Measurements from ENCODE around the gene CCDC85C.
A peak's percentile ranks its signal among the peaks of the same experiment; 100 is the strongest.

The CCDC85C gene

GRCh38 chr14:99570544-99571302 lies 33.3 kb downstream of the CCDC85C start:
- no peak for DNase-seq

DNA sequence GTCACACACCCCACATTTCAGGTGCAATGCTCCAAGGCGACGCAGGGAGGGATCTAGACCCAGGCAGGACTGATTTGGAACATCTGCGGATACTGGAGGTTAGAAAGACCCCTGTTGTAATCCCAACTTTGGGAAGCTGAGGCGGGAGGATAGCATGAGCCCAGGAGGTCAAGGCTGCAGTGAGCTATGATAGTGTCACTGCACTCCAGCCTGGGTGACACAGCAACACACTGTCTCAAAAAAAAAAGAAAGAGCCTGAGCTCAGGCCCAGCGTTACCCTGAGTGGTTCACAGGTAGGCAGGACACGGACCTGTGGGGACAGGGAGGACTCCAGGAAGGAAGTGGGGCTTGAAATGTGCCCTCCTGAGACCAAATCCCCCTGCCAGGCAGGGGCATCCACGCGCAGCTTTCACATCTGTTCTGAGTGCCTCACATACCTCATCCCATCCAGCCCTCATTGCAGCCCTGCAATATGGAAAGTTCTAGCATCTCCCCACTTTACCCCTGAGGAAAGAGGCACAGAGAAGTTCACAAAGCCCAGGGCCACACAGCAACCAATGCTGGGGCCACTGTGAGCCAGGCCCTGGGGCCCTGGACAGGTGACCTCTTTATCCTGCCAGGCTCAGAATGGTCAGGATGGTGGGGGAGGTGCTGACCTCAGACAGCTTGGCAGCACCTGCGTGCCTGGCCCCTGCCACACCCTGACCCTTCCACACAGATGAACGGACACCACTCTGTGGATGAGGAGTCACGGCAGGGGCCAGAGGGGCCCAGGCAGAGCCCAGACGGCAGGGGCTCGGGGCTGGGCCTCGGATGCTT lies 34.1 kb downstream of the CCDC85C start:
- DNase-seq, result no peak

- DNase-seq, result no peak
These were observed 35.1 kb downstream of the CCDC85C start for GRCh38 chr14:99568567-99569560.

GRCh38 chr14:99566390-99567354 lies 37.3 kb downstream of the CCDC85C start:
- DNase-seq, result no peak

GRCh38 chr14:99566009-99566389 lies 38.0 kb downstream of the CCDC85C start:
- no peak for DNase-seq

DNA sequence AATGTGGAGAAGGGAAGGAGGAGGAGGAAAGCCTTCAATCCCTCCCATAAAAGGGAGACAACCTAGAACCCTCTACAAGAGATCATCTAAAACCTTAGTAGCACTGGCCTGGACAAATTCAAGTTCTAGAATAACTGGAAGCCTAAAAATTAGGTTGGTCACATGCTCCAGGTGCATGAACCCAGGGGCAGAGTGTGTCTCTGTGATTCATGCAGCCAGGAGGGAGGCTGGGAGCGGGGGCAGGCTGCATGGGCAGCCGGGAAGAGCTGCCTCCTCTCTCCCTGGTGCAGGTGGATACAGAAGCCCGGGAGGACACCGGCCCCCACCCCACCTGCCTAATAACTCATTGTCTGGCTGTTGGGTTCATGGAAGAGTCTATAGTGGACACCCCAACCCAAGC lies 38.6 kb downstream of the CCDC85C start:
- DNase-seq, result no peak

DNA sequence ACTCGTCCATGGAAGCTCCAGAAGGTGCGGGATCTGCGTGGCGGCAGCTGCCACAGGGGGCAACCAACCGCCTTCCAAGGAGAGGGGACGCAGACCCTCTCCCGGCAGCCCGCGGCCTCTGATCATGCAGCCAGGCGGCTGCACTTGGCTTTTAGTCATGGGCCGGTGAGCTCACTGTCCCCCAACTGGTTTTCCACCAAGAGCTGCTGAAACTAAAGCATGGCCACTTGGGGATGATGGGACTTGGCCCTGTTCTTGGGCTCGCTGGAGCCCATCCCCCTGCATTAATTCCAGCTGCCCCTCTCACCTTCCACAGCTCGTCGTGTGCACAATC lies 39.1 kb downstream of the CCDC85C start:
- DNase-seq, result peak; percentile 64

GRCh38 chr14:99564256-99564925 lies 39.6 kb downstream of the CCDC85C start:
- DNase-seq, result peak; percentile 91

DNA sequence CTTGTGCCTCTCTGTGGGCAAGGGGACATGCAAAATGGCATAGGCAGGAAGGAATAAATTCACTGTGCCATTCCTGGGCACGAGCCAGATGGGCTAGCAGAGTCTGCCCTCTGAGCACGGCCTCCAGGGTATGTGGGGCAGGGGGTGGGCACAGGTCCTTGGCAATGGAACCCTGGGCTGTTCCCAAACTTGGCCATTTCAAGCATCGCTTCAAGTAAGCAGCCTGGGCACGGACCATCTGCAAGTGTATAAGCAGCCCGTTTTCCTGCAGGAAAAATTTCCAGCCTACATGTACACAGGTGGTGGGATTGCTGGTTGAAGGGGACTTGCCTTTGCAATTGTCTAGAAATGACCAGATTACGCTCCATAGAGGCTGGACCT lies 40.3 kb downstream of the CCDC85C start:
- no peak for DNase-seq

GRCh38 chr14:99562856-99563748 lies 40.9 kb downstream of the CCDC85C start:
- DNase-seq, result peak; percentile 89

DNA sequence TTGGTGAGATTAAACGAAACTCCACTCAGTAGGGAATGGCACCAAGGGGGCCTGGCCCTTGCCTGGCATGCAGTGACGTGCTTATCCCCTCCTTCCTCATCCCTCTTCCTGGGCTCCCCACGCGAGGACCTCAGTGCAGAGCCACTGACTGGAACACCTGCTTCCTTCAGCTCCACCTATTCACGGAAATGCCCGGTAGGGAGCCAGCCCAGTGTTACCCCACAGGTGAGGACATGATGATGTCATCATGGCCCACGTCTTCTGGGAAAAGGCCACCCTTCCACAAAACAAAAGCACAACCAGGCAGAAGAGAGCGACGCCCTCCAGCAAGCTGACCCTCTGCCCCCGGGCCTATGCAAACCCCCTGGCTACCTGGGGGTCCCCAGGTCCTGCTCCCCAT lies 42.1 kb downstream of the CCDC85C start:
- DNase-seq, result no peak

DNA sequence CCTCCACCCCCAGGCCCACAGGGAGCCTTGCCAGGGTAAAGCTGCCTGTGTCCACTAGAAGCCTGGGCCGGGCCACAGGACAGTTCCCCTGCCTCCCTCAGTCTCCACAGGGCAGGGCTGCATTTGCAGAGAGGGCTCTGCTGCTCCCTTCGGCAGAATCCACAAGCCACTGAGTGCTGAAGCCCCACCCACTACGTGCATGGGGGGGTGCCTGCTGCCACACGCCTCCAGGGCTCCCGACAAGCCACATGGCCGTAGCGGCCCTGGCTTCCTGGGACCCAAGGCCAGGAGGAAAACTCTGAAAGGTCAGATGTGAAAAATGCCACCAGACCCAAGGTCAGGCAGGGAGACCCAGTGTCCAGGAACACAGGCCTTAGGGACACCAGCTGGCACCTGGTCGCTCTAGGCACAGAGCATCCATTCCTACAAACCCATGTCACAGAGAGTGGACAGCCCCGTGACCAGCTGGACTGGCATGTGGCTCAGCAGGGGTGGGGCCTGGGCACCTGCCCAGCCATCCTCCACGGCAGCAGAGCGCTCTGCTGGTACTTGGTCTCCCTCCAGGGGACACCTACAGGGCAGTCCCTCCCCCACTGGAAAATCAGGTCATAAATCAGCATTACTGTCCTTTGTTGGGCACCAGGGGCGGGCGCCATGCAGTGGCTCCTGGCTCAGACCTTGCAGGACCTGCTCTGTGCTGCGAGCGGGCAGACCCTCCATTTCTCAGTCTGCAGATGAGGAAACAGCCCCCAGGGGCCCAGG lies 42.9 kb downstream of the CCDC85C start:
- no peak for DNase-seq

- DNase-seq, result no peak
These were observed 43.6 kb downstream of the CCDC85C start for GRCh38 chr14:99560403-99560802.

GRCh38 chr14:99559286-99559990 lies 44.6 kb downstream of the CCDC85C start:
- DNase-seq, result no peak

- no peak for DNase-seq
These were observed 47.7 kb downstream of the CCDC85C start for GRCh38 chr14:99556134-99556791.

DNA sequence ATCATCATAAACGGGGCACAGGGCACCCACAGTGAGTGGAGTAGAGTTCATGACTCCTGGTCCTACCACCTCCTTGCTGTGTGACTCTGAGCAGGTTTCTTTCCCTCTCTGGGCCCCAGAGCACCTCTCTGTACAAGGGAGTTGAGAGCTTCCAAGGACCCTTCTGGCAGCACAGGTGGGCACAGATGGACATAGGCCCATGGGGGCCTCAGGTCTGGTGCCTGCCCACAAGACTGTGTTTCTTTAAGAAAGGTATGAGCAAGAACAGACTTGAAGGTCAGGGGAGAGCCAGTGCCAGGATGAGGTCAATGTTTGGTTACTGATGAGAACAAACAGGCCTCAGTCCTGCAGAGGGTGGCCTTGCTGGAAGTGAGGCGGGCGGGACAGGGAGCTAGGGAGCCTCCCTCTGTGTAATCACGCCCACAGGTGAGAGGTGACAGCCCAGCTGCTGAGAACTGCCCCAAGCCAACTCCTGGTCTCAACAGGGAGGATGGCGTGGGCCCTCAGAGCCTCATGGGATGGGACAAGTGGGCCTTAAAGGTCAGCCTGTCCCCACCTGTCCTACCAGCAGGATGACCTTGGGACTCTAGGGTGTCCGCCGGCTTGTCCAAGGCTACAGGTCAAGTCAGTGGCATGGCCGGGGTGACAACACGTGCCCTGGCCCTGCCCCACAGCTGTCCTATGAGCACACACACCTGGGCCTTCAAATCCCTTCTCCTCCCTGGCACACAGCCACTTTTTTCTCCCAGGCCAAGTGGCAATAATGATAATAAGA lies 49.1 kb downstream of the CCDC85C start:
- no peak for DNase-seq

DNA sequence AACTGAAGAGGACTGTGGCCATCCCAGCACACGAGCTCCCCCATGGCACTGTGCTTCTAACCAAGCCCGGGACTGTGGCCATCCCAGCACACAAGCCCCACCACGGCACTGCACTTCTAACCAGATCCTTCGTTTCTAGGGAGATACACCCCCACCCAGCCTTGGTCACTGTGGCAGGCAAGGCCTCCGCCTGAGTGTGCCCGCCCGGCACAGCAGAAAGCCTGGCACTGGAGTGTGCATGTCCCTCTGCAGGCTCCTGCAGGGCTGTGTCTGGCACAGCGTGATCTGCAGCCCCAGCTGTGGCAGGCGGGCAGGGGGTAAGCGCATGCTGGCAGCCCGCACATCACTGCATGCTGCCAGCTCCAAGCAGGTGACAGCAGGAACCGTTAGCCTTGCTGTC lies 49.8 kb downstream of the CCDC85C start:
- DNase-seq, result no peak

Measured in NCI-H82 (cell line).